Measurements from ENCODE around the gene UBE2L5.
A peak's percentile ranks its signal among the peaks of the same experiment; 100 is the strongest.

UBE2L5 gene

DNA sequence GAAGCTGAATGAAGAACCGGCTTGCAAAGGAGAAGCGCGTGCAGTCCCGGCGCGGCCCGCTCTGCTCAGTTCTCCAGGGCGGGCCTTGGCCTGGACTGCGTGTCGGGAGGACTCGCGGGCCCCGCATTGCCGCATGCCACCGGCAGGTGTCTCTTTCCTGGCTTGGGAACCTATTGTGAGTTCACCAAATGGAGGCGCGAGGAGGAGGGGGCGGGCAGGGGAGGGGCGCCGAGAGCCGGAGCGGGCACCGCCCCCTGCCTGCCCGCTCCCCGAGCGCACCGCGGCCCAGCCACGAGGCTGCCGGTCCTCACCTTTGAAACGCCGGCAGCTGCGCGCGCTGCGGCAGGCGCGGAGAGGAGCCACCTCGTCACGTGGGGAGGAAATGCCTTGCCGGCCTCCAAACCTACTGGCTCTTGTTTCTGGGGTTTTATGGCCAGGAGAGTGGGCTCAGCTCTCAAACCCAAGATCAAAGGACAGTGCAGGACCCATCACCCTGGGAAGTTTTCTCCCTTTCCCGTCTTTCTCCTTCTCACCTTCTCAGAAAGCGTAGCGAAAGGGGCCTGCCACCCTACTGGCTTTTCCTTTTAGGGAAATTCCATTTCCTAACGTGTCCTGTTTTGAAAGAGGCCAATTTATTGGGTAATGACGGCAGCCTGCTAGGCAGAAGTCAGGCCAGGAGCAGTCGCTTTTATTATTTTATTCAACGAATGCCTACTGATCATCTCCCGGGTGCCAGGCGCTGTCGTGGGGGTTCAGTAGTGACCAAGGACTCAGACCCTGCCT, 13.8 kb upstream of the UBE2L5 start:
- H3K4ac ChIP-seq (ENCODE audit: low read depth, low read length): no peak overlapping the region
- no peaks in the 10 kb centered on the region for H3K79me1 ChIP-seq (ENCODE audit: low read length)
- H3K4me3 ChIP-seq (ENCODE audit: low read length): no peak overlapping the region

DNA sequence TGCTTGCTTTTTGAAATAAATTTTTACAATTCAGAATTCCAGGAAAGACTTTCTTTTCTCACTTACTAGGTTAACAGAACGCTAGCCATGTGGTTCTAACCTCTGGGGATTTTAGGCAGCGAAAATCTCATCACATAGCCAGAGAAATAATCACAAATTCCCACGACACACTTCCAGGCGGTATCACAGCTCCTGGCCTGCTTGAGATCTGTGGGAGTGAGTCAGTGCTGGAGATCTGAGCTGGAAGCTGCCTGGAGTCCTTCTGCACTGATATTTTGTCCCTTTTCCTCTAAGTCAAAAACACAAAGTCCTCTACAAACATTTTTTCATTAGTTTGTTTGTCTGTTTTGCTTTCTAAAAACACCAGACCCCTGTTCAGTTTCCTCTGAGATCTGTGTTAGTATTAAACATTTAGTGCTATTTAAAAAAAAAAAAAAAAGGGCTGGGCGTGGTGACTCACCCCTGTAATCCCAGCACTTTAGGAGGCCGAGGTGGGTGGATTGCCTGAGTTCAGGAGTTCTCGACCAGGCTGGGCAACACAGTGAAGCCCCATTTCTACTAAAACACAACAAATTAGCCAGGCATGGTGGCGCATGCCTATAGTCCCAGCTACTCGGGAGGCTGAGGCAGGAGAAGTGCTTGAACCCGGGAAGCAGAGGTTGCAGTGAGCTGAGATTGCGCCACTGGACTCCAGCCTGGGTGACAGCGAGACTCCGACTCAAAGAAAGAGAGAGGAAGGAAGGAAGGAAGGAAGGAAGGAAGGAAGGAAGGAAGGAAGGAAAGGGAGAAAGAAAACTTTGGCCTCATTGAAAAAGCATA, 12.2 kb upstream of the UBE2L5 start:
- Histone ChIP-seq H3K36me3 (ENCODE audit: control insufficient read depth, insufficient read depth, low read length) (no peaks in the 10 kb centered on the region), H2BK15ac (replicated peaks; ENCODE audit: low read depth) (no peak overlapping the region), H3K4me2 (ENCODE audit: low read length) (no peak overlapping the region), H3K27me3 (ENCODE audit: insufficient read depth, low read length, poor library complexity) (no peaks in the 10 kb centered on the region), H3K4ac (ENCODE audit: low read depth, low read length) (no peak overlapping the region), H3K4me3 (ENCODE audit: low read length) (no peak overlapping the region), H3K23ac (ENCODE audit: low read length) (no peak overlapping the region), H3K79me2 (ENCODE audit: control insufficient read depth, insufficient read depth, low read length) (no peaks in the 10 kb centered on the region), H3K4me1 (ENCODE audit: control insufficient read depth, low read depth, low read length) (peaks cover 2% of the 10 kb centered on the region), H3K9ac (ENCODE audit: low read length) (no peak overlapping the region), H4K8ac (ENCODE audit: low read depth, low read length) (no peak overlapping the region), H3K18ac (ENCODE audit: low read length) (no peak overlapping the region), H3K27ac (ENCODE audit: low read depth, low read length) (no peak overlapping the region), H2BK5ac (ENCODE audit: low read length) (no peak overlapping the region), H4K5ac (ENCODE audit: low read length) (no peak overlapping the region), H2BK120ac (ENCODE audit: low read depth, low read length) (no peak overlapping the region), H3K56ac (ENCODE audit: low read length) (no peak overlapping the region), H2AK5ac (ENCODE audit: low read length) (no peak overlapping the region), H3K79me1 (ENCODE audit: low read length) (no peaks in the 10 kb centered on the region)
- no CpG with 5 or more reads among the region's 13 CpGs for WGBS (ENCODE audit: extremely low coverage, insufficient coverage, low lambda C conversion rate)
- peak; percentile 13 for DNase-seq

More for the DNA sequence above, 13.8 kb upstream of the UBE2L5 start:
- H2AK5ac ChIP-seq (ENCODE audit: low read length): no peak overlapping the region
- H4K8ac ChIP-seq (ENCODE audit: low read depth, low read length): no peak overlapping the region
- H2BK5ac ChIP-seq (ENCODE audit: low read length): no peak overlapping the region
- H3K4me2 ChIP-seq (ENCODE audit: low read length): peak overlapping the region; percentile 30
- H3K27me3 ChIP-seq (ENCODE audit: insufficient read depth, low read length, poor library complexity): no peaks in the 10 kb centered on the region
- H2BK120ac ChIP-seq (ENCODE audit: low read depth, low read length): no peak overlapping the region
- no CpG with 5 or more reads among the region's 51 CpGs for WGBS (ENCODE audit: extremely low coverage, insufficient coverage, low lambda C conversion rate)
- no peak overlapping the region for H3K23ac ChIP-seq (ENCODE audit: low read length)
- no peaks in the 10 kb centered on the region for H3K36me3 ChIP-seq (ENCODE audit: control insufficient read depth, insufficient read depth, low read length)
- no peaks in the 10 kb centered on the region for H3K79me2 ChIP-seq (ENCODE audit: control insufficient read depth, insufficient read depth, low read length)
- H4K5ac ChIP-seq (ENCODE audit: low read length): no peak overlapping the region
- H3K27ac ChIP-seq (ENCODE audit: low read depth, low read length): no peak overlapping the region
- no peak overlapping the region for H2BK15ac ChIP-seq (replicated peaks; ENCODE audit: low read depth)
- peak; percentile 98 for DNase-seq
- peaks cover 2% of the 10 kb centered on the region for H3K4me1 ChIP-seq (ENCODE audit: control insufficient read depth, low read depth, low read length)
- H3K9ac ChIP-seq (ENCODE audit: low read length): peak overlapping the region; percentile 63
- peak overlapping the region; percentile 94 for H3K18ac ChIP-seq (ENCODE audit: low read length)
- H3K56ac ChIP-seq (ENCODE audit: low read length): peak overlapping the region; percentile 86

DNA sequence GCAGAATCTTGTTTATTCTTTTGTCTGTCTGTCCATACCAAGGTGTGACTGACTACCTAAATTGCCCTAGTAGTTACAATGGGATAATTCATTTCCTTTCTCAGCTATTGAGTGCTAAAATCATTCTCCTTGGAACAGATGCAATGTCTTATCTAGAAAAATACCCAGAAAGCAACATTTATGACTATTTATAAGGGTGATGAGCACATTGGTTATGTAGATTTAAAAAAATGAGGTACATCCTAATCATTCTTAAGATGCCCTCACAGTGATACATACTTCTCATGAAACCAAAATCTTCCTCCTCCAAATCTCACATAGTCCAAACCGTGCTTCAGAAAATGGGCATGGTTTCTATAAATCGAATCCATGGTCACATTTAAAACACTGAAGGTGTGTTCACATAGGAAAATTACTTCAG, 11.6 kb upstream of the UBE2L5 start:
- no peak overlapping the region for H3K23ac ChIP-seq (ENCODE audit: low read length)
- WGBS (ENCODE audit: extremely low coverage, insufficient coverage, low lambda C conversion rate): no CpG with 5 or more reads among the region's 2 CpGs

DNA sequence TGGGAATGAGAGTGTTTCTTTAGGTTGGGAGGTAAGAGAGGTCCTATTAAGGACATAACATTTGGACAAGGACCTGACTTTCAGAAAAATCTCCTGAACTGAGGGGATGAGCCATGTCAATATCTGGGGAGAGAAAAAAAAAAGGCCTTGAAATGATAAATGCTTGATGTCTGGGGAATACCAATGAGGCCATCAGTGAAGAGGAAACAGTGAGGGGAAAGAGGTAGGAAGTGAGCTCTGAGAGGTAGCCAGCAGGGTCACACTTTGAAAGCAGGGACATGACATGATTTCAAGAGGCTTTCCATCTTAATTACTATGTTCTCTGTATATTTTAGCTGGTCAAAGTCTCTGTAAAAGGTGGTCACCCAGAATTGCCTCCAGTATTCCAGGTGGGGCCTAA, 9.9 kb upstream of the UBE2L5 start:
- no peak for DNase-seq
- no peak overlapping the region for H3K27ac ChIP-seq (ENCODE audit: low read depth, low read length)
- no peak overlapping the region for H2BK120ac ChIP-seq (ENCODE audit: low read depth, low read length)
- no peak overlapping the region for H2BK15ac ChIP-seq (replicated peaks; ENCODE audit: low read depth)
- H3K56ac ChIP-seq (ENCODE audit: low read length): no peak overlapping the region
- no peaks in the 10 kb centered on the region for H3K36me3 ChIP-seq (ENCODE audit: control insufficient read depth, insufficient read depth, low read length)
- H3K23ac ChIP-seq (ENCODE audit: low read length): no peak overlapping the region
- H2AK5ac ChIP-seq (ENCODE audit: low read length): no peak overlapping the region
- no peak overlapping the region for H3K4me2 ChIP-seq (ENCODE audit: low read length)
- H3K9ac ChIP-seq (ENCODE audit: low read length): no peak overlapping the region
- no peak overlapping the region for H3K18ac ChIP-seq (ENCODE audit: low read length)
- no peaks in the 10 kb centered on the region for H3K79me1 ChIP-seq (ENCODE audit: low read length)
- no peaks in the 10 kb centered on the region for H3K79me2 ChIP-seq (ENCODE audit: control insufficient read depth, insufficient read depth, low read length)
- no peak overlapping the region for H3K4me3 ChIP-seq (ENCODE audit: low read length)
- H3K4me1 ChIP-seq (ENCODE audit: control insufficient read depth, low read depth, low read length): peaks cover 2% of the 10 kb centered on the region
- no peak overlapping the region for H4K8ac ChIP-seq (ENCODE audit: low read depth, low read length)
- no peak overlapping the region for H3K4ac ChIP-seq (ENCODE audit: low read depth, low read length)
- no peak overlapping the region for H2BK5ac ChIP-seq (ENCODE audit: low read length)
- H4K5ac ChIP-seq (ENCODE audit: low read length): no peak overlapping the region
- H3K27me3 ChIP-seq (ENCODE audit: insufficient read depth, low read length, poor library complexity): no peaks in the 10 kb centered on the region

More for the DNA sequence above, 11.6 kb upstream of the UBE2L5 start:
- no peaks in the 10 kb centered on the region for H3K79me1 ChIP-seq (ENCODE audit: low read length)
- no peak overlapping the region for H3K4me3 ChIP-seq (ENCODE audit: low read length)
- no peak overlapping the region for H2BK5ac ChIP-seq (ENCODE audit: low read length)
- no peak overlapping the region for H3K27ac ChIP-seq (ENCODE audit: low read depth, low read length)
- no peak overlapping the region for H3K18ac ChIP-seq (ENCODE audit: low read length)
- H3K9ac ChIP-seq (ENCODE audit: low read length): no peak overlapping the region
- no peak overlapping the region for H2AK5ac ChIP-seq (ENCODE audit: low read length)
- no peak overlapping the region for H2BK120ac ChIP-seq (ENCODE audit: low read depth, low read length)
- H3K4me1 ChIP-seq (ENCODE audit: control insufficient read depth, low read depth, low read length): peaks cover 2% of the 10 kb centered on the region
- H3K4me2 ChIP-seq (ENCODE audit: low read length): no peak overlapping the region
- H3K79me2 ChIP-seq (ENCODE audit: control insufficient read depth, insufficient read depth, low read length): no peaks in the 10 kb centered on the region
- H3K27me3 ChIP-seq (ENCODE audit: insufficient read depth, low read length, poor library complexity): no peaks in the 10 kb centered on the region
- H2BK15ac ChIP-seq (replicated peaks; ENCODE audit: low read depth): no peak overlapping the region
- no peak overlapping the region for H4K5ac ChIP-seq (ENCODE audit: low read length)
- H3K4ac ChIP-seq (ENCODE audit: low read depth, low read length): no peak overlapping the region
- DNase-seq: no peak
- H3K36me3 ChIP-seq (ENCODE audit: control insufficient read depth, insufficient read depth, low read length): no peaks in the 10 kb centered on the region
- no peak overlapping the region for H3K56ac ChIP-seq (ENCODE audit: low read length)
- H4K8ac ChIP-seq (ENCODE audit: low read depth, low read length): no peak overlapping the region

DNA sequence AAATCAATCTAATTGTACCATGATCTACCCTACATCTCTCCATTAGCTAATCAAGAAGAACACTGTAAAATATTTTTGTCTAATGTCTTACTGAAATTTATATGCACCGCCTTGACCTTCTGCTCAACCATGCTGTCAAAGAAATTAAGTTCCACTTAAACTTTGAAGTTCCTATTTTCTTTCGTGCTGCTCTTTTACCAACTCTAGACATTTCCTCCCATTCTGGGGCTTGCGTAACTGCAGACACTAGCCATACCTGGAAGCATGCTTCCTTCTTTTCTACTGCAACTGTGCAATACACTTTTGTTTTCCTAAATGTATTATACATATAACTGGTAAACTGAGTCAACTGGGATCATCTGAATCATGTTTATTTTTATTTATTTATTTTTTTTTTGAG, 8.5 kb upstream of the UBE2L5 start:
- DNase-seq: no peak
- no peak overlapping the region for H3K23ac ChIP-seq (ENCODE audit: low read length)
- WGBS (ENCODE audit: extremely low coverage, insufficient coverage, low lambda C conversion rate): no CpG with 5 or more reads among the region's 3 CpGs
- H4K8ac ChIP-seq (ENCODE audit: low read depth, low read length): no peak overlapping the region
- no peaks in the 10 kb centered on the region for H3K79me2 ChIP-seq (ENCODE audit: control insufficient read depth, insufficient read depth, low read length)
- no peak overlapping the region for H3K56ac ChIP-seq (ENCODE audit: low read length)
- no peaks in the 10 kb centered on the region for H3K27me3 ChIP-seq (ENCODE audit: insufficient read depth, low read length, poor library complexity)
- H3K4me2 ChIP-seq (ENCODE audit: low read length): no peak overlapping the region
- H2BK120ac ChIP-seq (ENCODE audit: low read depth, low read length): no peak overlapping the region
- H2BK15ac ChIP-seq (replicated peaks; ENCODE audit: low read depth): no peak overlapping the region
- H4K5ac ChIP-seq (ENCODE audit: low read length): no peak overlapping the region
- H2BK5ac ChIP-seq (ENCODE audit: low read length): no peak overlapping the region
- no peak overlapping the region for H3K9ac ChIP-seq (ENCODE audit: low read length)
- H3K36me3 ChIP-seq (ENCODE audit: control insufficient read depth, insufficient read depth, low read length): no peaks in the 10 kb centered on the region
- no peak overlapping the region for H3K4ac ChIP-seq (ENCODE audit: low read depth, low read length)
- no peak overlapping the region for H2AK5ac ChIP-seq (ENCODE audit: low read length)
- H3K18ac ChIP-seq (ENCODE audit: low read length): no peak overlapping the region
- no peaks in the 10 kb centered on the region for H3K4me1 ChIP-seq (ENCODE audit: control insufficient read depth, low read depth, low read length)
- H3K79me1 ChIP-seq (ENCODE audit: low read length): no peaks in the 10 kb centered on the region
- no peak overlapping the region for H3K4me3 ChIP-seq (ENCODE audit: low read length)
- no peak overlapping the region for H3K27ac ChIP-seq (ENCODE audit: low read depth, low read length)

Data from mesendoderm (in vitro differentiated cells).